Large intestine (tissue), 3 donors: ENCODE results near the gene ZNF334. TPM values are rescaled to one million over a fixed set of nuclear protein-coding genes. Genes with fewer than 3 reads are reported as not detected.

Experiments
- DNase-seq, 2 donors: peaks; one replicate each; pipeline versions ENCODE4 v3.0.0 to v3.0.0-alpha.2; 2013
- H3K27ac ChIP-seq: one replicate; pipeline ENCODE4 v1.5.1; 2013; ENCODE audit warnings: low read length
- H3K27me3 ChIP-seq: 2 replicates; pipeline ENCODE4 v1.6.1; 2013; ENCODE audit warnings: low read length; ENCODE audit not compliant: control insufficient read depth, insufficient read depth
- H3K36me3 ChIP-seq: 2 replicates; pipeline ENCODE4 v1.6.1; 2013; ENCODE audit warnings: low read length; ENCODE audit not compliant: control insufficient read depth, insufficient read depth
- H3K4me1 ChIP-seq: one replicate; pipeline ENCODE4 v1.6.1; 2013; ENCODE audit warnings: low read length; ENCODE audit not compliant: control insufficient read depth, insufficient read depth
- H3K4me3 ChIP-seq: one replicate; pipeline ENCODE4 v1.5.1; 2013; ENCODE audit warnings: low read length
- H3K9me3 ChIP-seq: one replicate; pipeline ENCODE4 v1.6.1; 2013; ENCODE audit warnings: mild to moderate bottlenecking, low read depth, low read length, moderate library complexity; ENCODE audit not compliant: control insufficient read depth
- WGBS: methylation state at CpG from one replicate; pipeline ENCODE4 v1.1.5; 2013; ENCODE audit warnings: low lambda C conversion rate; ENCODE audit not compliant: insufficient coverage; 5-methylcytosine and 5-hydroxymethylcytosine counted together
- polyA plus RNA-seq: library from polyadenylated mRNA; unstranded; fragments of 120-200 nt; gene quantifications from one replicate; pipeline ENCODE4 v1.2.1, GENCODE V29; 2013

Gene ZNF334
- polyA plus RNA-seq, 1 donor, result 29.6 TPM

GRCh38 chr20:46488451-46488850, 24.9 kb downstream of the ZNF334 start:
- 89% methylated on average over 2 of the region's 3 CpGs for WGBS
- Histone ChIP-seq H3K9me3 (no peaks in the 10 kb centered on the region), H3K36me3 (no peaks in the 10 kb centered on the region), H3K4me3 (no peak overlapping the region), H3K27ac (no peak overlapping the region), H3K27me3 (no peaks in the 10 kb centered on the region), H3K4me1 (no peaks in the 10 kb centered on the region)
- DNase-seq, result no peak

GRCh38 chr20:46487628-46488027, 25.7 kb downstream of the ZNF334 start:
- no peak overlapping the region for H3K4me3 ChIP-seq
- H3K4me1 ChIP-seq, result no peaks in the 10 kb centered on the region
- 88% methylated on average over 1 of the region's 2 CpGs for WGBS
- no peaks in the 10 kb centered on the region for H3K27me3 ChIP-seq
- no peak overlapping the region for H3K27ac ChIP-seq
- H3K9me3 ChIP-seq, result no peaks in the 10 kb centered on the region
- no peaks in the 10 kb centered on the region for H3K36me3 ChIP-seq
- DNase-seq, result no peak

DNA sequence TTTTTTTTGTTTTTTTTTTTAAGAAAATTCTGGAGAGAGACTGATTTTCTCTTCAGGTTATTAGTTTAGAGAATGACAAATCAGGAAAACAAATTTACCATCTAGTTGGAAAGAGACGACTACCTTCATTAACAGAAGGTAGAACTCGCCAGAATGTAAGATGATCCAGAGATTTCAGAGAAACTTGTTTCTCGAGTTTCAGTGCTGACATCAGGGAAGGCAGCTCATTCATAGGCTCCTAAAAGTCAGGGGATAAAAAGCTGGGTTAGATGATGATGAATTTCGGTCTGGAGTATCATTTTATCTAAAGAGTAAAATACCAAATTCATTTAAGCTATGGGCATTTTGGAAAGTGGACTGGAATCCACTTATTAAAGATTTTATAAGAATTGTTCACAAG, 27.9 kb downstream of the ZNF334 start:
- WGBS, result no CpG with 5 or more reads among the region's 4 CpGs
- Histone ChIP-seq H3K4me3 (no peak overlapping the region), H3K27me3 (no peaks in the 10 kb centered on the region), H3K36me3 (no peaks in the 10 kb centered on the region), H3K4me1 (no peaks in the 10 kb centered on the region), H3K9me3 (no peaks in the 10 kb centered on the region), H3K27ac (no peak overlapping the region)
- no peak for DNase-seq

DNA sequence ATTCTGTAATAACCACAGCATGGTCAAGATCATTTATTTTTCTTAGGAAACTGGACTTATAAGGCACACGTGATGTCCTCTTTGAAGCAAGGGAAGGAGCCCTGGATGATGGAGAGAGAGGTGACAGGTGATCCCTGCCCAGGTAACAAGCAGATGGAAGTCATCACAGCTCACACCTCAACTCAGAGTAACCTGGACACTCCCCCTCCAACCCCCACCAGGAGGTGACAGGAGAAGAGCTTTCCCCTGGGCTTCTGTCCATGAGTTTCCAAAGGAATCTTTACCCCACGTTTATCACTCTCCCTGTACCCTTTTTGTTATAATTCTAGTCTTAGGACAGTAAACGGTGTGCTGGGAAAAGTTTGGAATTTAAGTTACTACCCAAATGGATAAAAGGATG, 28.4 kb downstream of the ZNF334 start:
- Histone ChIP-seq H3K9me3 (no peaks in the 10 kb centered on the region), H3K4me3 (no peak overlapping the region), H3K27ac (no peak overlapping the region), H3K36me3 (no peaks in the 10 kb centered on the region), H3K27me3 (no peaks in the 10 kb centered on the region), H3K4me1 (no peaks in the 10 kb centered on the region)
- WGBS, result 43% methylated on average over 1 of the region's 3 CpGs
- no peak for DNase-seq

DNA sequence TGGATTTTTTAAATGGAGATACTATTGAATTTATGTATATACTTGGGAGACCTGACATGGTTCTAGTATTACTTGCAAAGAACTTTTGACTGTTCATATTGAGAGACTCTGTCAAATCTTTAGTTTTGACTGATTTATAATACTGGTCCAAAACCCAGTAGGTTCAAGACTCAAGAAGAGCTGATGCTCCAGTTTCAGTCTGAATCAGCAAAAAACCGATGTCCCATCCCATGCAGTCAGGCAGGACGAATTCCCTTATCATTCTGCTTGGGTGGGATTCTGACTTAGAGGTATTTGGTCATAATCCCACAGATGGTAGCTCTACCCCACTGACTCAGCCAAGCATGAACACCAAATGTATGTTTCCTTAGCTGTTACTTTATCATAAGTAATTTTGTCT, 29.5 kb downstream of the ZNF334 start:
- Histone ChIP-seq H3K4me1 (no peaks in the 10 kb centered on the region), H3K9me3 (no peaks in the 10 kb centered on the region), H3K27me3 (no peaks in the 10 kb centered on the region), H3K4me3 (no peak overlapping the region), H3K27ac (no peak overlapping the region), H3K36me3 (no peaks in the 10 kb centered on the region)
- DNase-seq, result no peak
- no CpG with 5 or more reads among the region's 2 CpGs for WGBS

DNA sequence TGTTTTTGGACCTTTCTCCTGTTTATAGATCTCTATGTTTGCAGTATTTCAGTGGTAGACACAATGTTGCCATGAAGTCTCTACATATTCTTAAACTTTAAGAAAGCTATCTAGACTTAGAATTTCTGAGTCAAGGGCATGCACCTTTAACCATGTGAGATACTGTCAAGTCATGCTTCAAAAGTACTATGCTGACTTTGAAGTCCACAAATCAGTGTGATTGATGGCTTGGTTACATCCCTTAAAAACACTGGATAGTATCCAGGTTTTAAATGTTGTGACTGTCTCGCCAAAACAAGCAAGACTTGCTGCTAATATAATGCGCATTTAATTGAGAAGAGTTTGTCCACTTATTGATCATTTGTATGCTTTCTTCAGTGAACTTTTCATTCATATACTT, 30.5 kb downstream of the ZNF334 start:
- Histone ChIP-seq H3K9me3 (no peaks in the 10 kb centered on the region), H3K27ac (no peak overlapping the region), H3K27me3 (no peaks in the 10 kb centered on the region), H3K4me3 (no peak overlapping the region), H3K4me1 (no peaks in the 10 kb centered on the region), H3K36me3 (no peaks in the 10 kb centered on the region)
- 100% methylated on average over 1 of the region's 2 CpGs for WGBS
- DNase-seq, result no peak

DNA sequence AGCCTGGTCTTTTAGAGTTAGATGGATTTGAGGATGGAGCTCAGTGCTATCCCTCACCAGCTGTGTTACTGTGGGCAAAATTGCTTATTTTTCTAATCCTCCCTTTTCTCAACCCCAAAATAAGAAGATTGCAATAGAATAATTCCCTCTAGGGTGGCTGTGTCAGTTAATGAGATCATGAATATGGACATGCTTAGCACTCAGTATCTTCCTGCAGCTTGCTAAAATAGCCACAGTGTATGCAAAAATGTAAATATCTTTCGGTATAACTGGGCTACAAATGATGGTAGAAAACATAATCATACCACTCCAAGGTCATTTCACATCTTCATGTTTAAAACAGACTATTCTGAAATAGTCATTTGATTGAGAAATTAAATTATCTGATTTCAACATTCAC, 35.7 kb downstream of the ZNF334 start:
- H3K27ac ChIP-seq, result no peak overlapping the region
- H3K4me3 ChIP-seq, result no peak overlapping the region
- H3K36me3 ChIP-seq, result no peaks in the 10 kb centered on the region
- no peak for DNase-seq
- H3K4me1 ChIP-seq, result no peaks in the 10 kb centered on the region
- no peaks in the 10 kb centered on the region for H3K9me3 ChIP-seq
- 60% methylated on average over 1 of the region's 1 CpG for WGBS
- H3K27me3 ChIP-seq, result no peaks in the 10 kb centered on the region

- no CpG with 5 or more reads among the region's 2 CpGs for WGBS
- Histone ChIP-seq H3K4me1 (no peaks in the 10 kb centered on the region), H3K27me3 (no peaks in the 10 kb centered on the region), H3K27ac (no peak overlapping the region), H3K9me3 (no peaks in the 10 kb centered on the region), H3K36me3 (no peaks in the 10 kb centered on the region), H3K4me3 (no peak overlapping the region)
- DNase-seq, result no peak
Measured at GRCh38 chr20:46477225-46477624, 36.1 kb downstream of the ZNF334 start.

GRCh38 chr20:46468508-46468907, 44.9 kb downstream of the ZNF334 start:
- no CpG with 5 or more reads among the region's 8 CpGs for WGBS

GRCh38 chr20:46464451-46464850, 48.9 kb downstream of the ZNF334 start:
- no CpG with 5 or more reads among the region's 3 CpGs for WGBS
- no peaks in the 10 kb centered on the region for H3K36me3 ChIP-seq
- no peaks in the 10 kb centered on the region for H3K9me3 ChIP-seq
- no peak overlapping the region for H3K27ac ChIP-seq
- no peak for DNase-seq
- no peaks in the 10 kb centered on the region for H3K4me1 ChIP-seq
- H3K4me3 ChIP-seq, result no peak overlapping the region
- no peaks in the 10 kb centered on the region for H3K27me3 ChIP-seq

More at GRCh38 chr20:46468508-46468907, 44.9 kb downstream of the ZNF334 start:
- no peaks in the 10 kb centered on the region for H3K27me3 ChIP-seq
- no peaks in the 10 kb centered on the region for H3K36me3 ChIP-seq
- H3K9me3 ChIP-seq, result no peaks in the 10 kb centered on the region
- no peak for DNase-seq
- H3K4me3 ChIP-seq, result no peak overlapping the region
- H3K27ac ChIP-seq, result no peak overlapping the region
- H3K4me1 ChIP-seq, result no peaks in the 10 kb centered on the region

DNA sequence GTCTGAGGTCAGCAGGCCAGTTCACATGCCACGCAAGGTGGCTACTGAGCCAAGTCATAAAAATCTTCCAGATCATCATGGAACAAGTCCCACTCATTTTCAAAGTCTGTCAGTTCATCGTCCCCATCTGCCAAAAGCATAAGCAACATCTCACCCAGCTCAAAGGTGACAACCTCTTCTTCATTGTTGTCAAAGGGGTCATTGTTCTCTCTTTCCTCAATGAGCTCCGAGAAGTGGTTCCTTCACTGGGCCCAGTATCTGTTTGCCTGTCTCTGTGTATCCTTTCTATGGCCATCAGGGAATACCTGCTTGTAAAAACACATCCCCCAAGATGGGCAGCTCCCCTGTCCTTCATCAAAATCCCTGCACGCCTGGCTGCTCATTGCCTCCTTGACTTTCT, 49.5 kb downstream of the ZNF334 start:
- H3K4me1 ChIP-seq, result peaks cover 1% of the 10 kb centered on the region
- no peaks in the 10 kb centered on the region for H3K9me3 ChIP-seq
- no peaks in the 10 kb centered on the region for H3K27me3 ChIP-seq
- no CpG with 5 or more reads among the region's 4 CpGs for WGBS
- no peaks in the 10 kb centered on the region for H3K36me3 ChIP-seq
- no peak overlapping the region for H3K27ac ChIP-seq
- DNase-seq, result no peak
- no peak overlapping the region for H3K4me3 ChIP-seq
